ENCODE data around the gene PLCH1.

GRCh38 chr3:155388417-155388816 is 356.5 kb downstream of the PLCH1 start:
- TF ChIP-seq, protein P1, sequence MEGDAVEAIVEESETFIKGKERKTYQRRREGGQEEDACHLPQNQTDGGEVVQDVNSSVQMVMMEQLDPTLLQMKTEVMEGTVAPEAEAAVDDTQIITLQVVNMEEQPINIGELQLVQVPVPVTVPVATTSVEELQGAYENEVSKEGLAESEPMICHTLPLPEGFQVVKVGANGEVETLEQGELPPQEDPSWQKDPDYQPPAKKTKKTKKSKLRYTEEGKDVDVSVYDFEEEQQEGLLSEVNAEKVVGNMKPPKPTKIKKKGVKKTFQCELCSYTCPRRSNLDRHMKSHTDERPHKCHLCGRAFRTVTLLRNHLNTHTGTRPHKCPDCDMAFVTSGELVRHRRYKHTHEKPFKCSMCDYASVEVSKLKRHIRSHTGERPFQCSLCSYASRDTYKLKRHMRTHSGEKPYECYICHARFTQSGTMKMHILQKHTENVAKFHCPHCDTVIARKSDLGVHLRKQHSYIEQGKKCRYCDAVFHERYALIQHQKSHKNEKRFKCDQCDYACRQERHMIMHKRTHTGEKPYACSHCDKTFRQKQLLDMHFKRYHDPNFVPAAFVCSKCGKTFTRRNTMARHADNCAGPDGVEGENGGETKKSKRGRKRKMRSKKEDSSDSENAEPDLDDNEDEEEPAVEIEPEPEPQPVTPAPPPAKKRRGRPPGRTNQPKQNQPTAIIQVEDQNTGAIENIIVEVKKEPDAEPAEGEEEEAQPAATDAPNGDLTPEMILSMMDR (IDR thresholded peaks at IDR 0.05; ENCODE audit: insufficient read depth, low read length) = no peak
- TF ChIP-seq REST (IDR thresholded peaks at IDR 0.05; ENCODE audit: insufficient replicate concordance, low read depth) (no peak), SPI1 (IDR thresholded peaks at IDR 0.05; ENCODE audit: borderline replicate concordance, low read depth) (no peak)

Data from HL-60 (cell line).